Naive thymus-derived CD4-positive, alpha-beta T cell (primary cell): Measurements from ENCODE around the gene ADIPOQ. TPM values are rescaled to one million over a fixed set of nuclear protein-coding genes. Genes with fewer than 3 reads are reported as not detected.
A peak's percentile ranks its signal among the peaks of the same experiment; 100 is the strongest.
"Not testable (repeated sequence)": the region's sequence is repeated elsewhere in the genome, so short reads cannot be mapped to it uniquely, and the experiment has no call there.

Experiments used
- ATAC-seq: fragments of 150-1000 bp; cut with Tn5 transposase; 2 replicates; pipeline ENCODE4 v1.10.0; 2021; ENCODE audit warnings: mild to moderate bottlenecking, moderate library complexity
- CTCF ChIA-PET: fragments of 350-600 bp; sonication (Branson Sonifier 250); formaldehyde crosslinking; loops from one replicate; lab custom pipeline; 2021; ENCODE audit warnings: antibody characterized with exemption; lab: Charles Lee
- POLR2A ChIA-PET: fragments of 350-600 bp; sonication (Branson Sonifier 250); formaldehyde crosslinking; loops from one replicate; lab custom pipeline; 2021; ENCODE audit warnings: antibody characterized with exemption, inconsistent platforms; lab: Charles Lee
- DNase-seq, 9 donors: peaks; one replicate each; pipeline versions ENCODE4 v3.0.0 to v3.0.0-alpha.2; 2020 to 2022; ENCODE audit warnings: mixed read lengths in 1 of 9
- H3K27ac ChIP-seq: one replicate; pipeline ENCODE4 v1.7.0; 2013; ENCODE audit warnings: mild to moderate bottlenecking, low read depth, low read length, moderate library complexity
- H3K27me3 ChIP-seq, 2 donors: one replicate each; pipeline ENCODE4 v1.7.0; 2013; ENCODE audit warnings: low read length in 2 of 2, mild to moderate bottlenecking in 2 of 2, moderate library complexity in 2 of 2; ENCODE audit not compliant: control insufficient read depth in 2 of 2, insufficient read depth in 2 of 2
- H3K36me3 ChIP-seq, 3 experiments: 1 replicate in 2 of 3; 2 replicates in 1 of 3; pipeline ENCODE4 v1.7.0; 2013; ENCODE audit warnings: low read length in 3 of 3, mild to moderate bottlenecking in 3 of 3, moderate library complexity in 1 of 3; ENCODE audit not compliant: insufficient read depth in 3 of 3, control insufficient read depth in 2 of 3
- H3K4me1 ChIP-seq, 2 donors: one replicate each; pipeline ENCODE4 v1.7.0; 2013; ENCODE audit warnings: low read length in 2 of 2, mild to moderate bottlenecking in 2 of 2, moderate library complexity in 1 of 2; ENCODE audit not compliant: control insufficient read depth in 2 of 2, insufficient read depth in 2 of 2
- H3K4me3 ChIP-seq: 2 replicates; pipeline ENCODE4 v1.7.0; 2013; ENCODE audit warnings: mild to moderate bottlenecking, low read length
- H3K9me3 ChIP-seq, 3 experiments: 1 replicate in 2 of 3; 2 replicates in 1 of 3; pipeline ENCODE4 v1.7.0; 2013; ENCODE audit warnings: low read length in 3 of 3; ENCODE audit not compliant: control insufficient read depth in 2 of 3
- H3K27ac Mint-ChIP-seq, 9 donors: one replicate each; pipeline ENCODE4 v1.8.0; 2020 to 2022; ENCODE audit warnings: mixed read lengths in 9 of 9, mild to moderate bottlenecking in 8 of 9, moderate library complexity in 5 of 9, inconsistent platforms in 2 of 9
- H3K27me3 Mint-ChIP-seq, 5 donors: one replicate each; pipeline ENCODE4 v1.8.0; 2021 to 2022; ENCODE audit warnings: mixed read lengths in 5 of 5, mild to moderate bottlenecking in 1 of 5
- H3K36me3 Mint-ChIP-seq, 5 donors: one replicate each; pipeline ENCODE4 v1.8.0; 2020 to 2022; ENCODE audit warnings: mixed read lengths in 5 of 5, mild to moderate bottlenecking in 3 of 5, inconsistent platforms in 1 of 5
- H3K4me1 Mint-ChIP-seq, 7 donors: one replicate each; pipeline ENCODE4 v1.8.0; 2020 to 2022; ENCODE audit warnings: mixed read lengths in 7 of 7, mild to moderate bottlenecking in 3 of 7, inconsistent platforms in 1 of 7
- H3K4me3 Mint-ChIP-seq, 10 donors: one replicate each; pipeline ENCODE4 v1.8.0; 2020 to 2022; ENCODE audit warnings: mild to moderate bottlenecking in 10 of 10, mixed read lengths in 10 of 10, moderate library complexity in 6 of 10, inconsistent platforms in 2 of 10
- H3K9me3 Mint-ChIP-seq, 11 donors: one replicate each; pipeline ENCODE4 v1.8.0; 2020 to 2022; ENCODE audit warnings: mixed read lengths in 11 of 11, mild to moderate bottlenecking in 4 of 11, inconsistent platforms in 1 of 11, moderate library complexity in 1 of 11
- intact Hi-C, 2 donors: fragments of 100-400 bp; cut with micrococcal nuclease; formaldehyde crosslinking; loops; one replicate each; pipeline ENCODE4 v1.15.1; 2023
- polyA plus RNA-seq, 2 donors: library from polyadenylated mRNA; unstranded; fragments of 300-500 nt; fragmentation: Illumina TruSeq; gene quantifications; one replicate each; pipeline ENCODE4 v1.2.3, GENCODE V29; 2021
- total RNA-seq, 6 experiments: library from RNA in 5 of 6; stranded (reverse) in 5 of 6; gene quantifications; 1 replicate in 5 of 6; 2 replicates in 1 of 6; pipeline ENCODE4 v1.2.3 and lab custom pipeline; 2021 to 2026

ADIPOQ gene
- total RNA-seq (not detected), polyA plus RNA-seq (not detected), total RNA-seq (lab: John Stamatoyannopoulos, UW) (not detected)

GRCh38 chr3:186842426-186843038, at the start of gene ADIPOQ:
ADIPOQ (plus strand) TSS chr3:186842710; CDS start chr3:186853059, 10,349 bp downstream.
- Mint-ChIP-seq H3K36me3 (no peaks in the 10 kb centered on the region), H3K4me1 (peaks cover 0 to 5% (median 0%) of the 10 kb centered on the region in 7 donors), H3K27ac (no peak within 1 kb of the TSS), H3K27me3 (peaks cover 0 to 37% (median 11%) of the 10 kb centered on the region in 5 donors), H3K4me3 (no peak within 1 kb of the TSS), H3K9me3 (no peaks in the 10 kb centered on the region)
- ATAC-seq = no peak
- intact Hi-C loops = no loop called here
- Histone ChIP-seq H3K27me3 (no peaks in the 10 kb centered on the region), H3K9me3 (no peaks in the 10 kb centered on the region), H3K4me1 (no peaks in the 10 kb centered on the region), H3K36me3 (no peaks in the 10 kb centered on the region), H3K4me3 (no peak within 1 kb of the TSS), H3K27ac (no peak within 1 kb of the TSS)
- no peak for DNase-seq
- ChIA-PET CTCF (interaction anchor here (1.3 kb wide), 1 partner anchor 322 kb away, joined by 8 read pairs; no protein-coding TSS in a partner anchor), POLR2A (no interaction called here)

GRCh38 chr3:186798239-186798874, 44.2 kb upstream of the ADIPOQ start:
- Mint-ChIP-seq H3K4me1 (peaks cover 6 to 31% (median 17%) of the 10 kb centered on the region in 7 donors), H3K36me3 (peaks cover 4 to 32% (median 28%) of the 10 kb centered on the region in 5 donors), H3K9me3 (no peaks in the 10 kb centered on the region), H3K27ac (peak overlapping the region in 2 of 9 donors; percentile 36 to 59), H3K27me3 (no peaks in the 10 kb centered on the region), H3K4me3 (no peak overlapping the region)
- ATAC-seq = no peak
- Histone ChIP-seq H3K4me3 (no peak overlapping the region), H3K27ac (no peak overlapping the region), H3K9me3 (no peaks in the 10 kb centered on the region), H3K4me1 (peaks cover 0 to 2% of the 10 kb centered on the region in 2 donors), H3K36me3 (peaks cover 0 to 36% (median 9%) of the 10 kb centered on the region in 3 experiments), H3K27me3 (no peaks in the 10 kb centered on the region)
- intact Hi-C loops = loop anchor here in 1 of 2 donors (2.0 kb wide), 1 partner anchor 14 kb away; no protein-coding TSS in a partner anchor
- no peak for DNase-seq
- ChIA-PET CTCF (interaction anchor here (0.6 kb wide), 2 partner anchors 23 to 367 kb away, joined by 3 read pairs; no protein-coding TSS in a partner anchor), POLR2A (interaction anchor here (1.4 to 2.7 kb wide), 3 partner anchors 11 to 15 kb away, joined by 4 to 30 read pairs (median 6); partner anchors contain the start of gene EIF4A2)

GRCh38 chr3:186800285-186800684, 42.2 kb upstream of the ADIPOQ start:
- ChIA-PET POLR2A (interaction anchor here (0.7 to 1.5 kb wide), 4 partner anchors 10 to 139 kb away, joined by 3 to 8 read pairs (median 4); partner anchors contain the start of gene EIF4A2), CTCF (interaction anchor here (1.0 kb wide), 1 partner anchor 183 kb away, joined by 3 read pairs; no protein-coding TSS in a partner anchor)
- Mint-ChIP-seq H3K4me3 (peak overlapping the region in 1 of 10 donors; percentile 54), H3K27ac (peak overlapping the region in 2 of 9 donors; percentile 14 to 55), H3K27me3 (no peaks in the 10 kb centered on the region), H3K4me1 (peaks cover 6 to 42% (median 22%) of the 10 kb centered on the region in 7 donors), H3K9me3 (no peaks in the 10 kb centered on the region), H3K36me3 (peaks cover 4 to 23% (median 20%) of the 10 kb centered on the region in 5 donors)
- ATAC-seq (peak; percentile 31), DNase-seq (no peak)
- H3K4me1 ChIP-seq = peaks cover 3 to 6% of the 10 kb centered on the region in 2 donors
- no peak overlapping the region for H3K4me3 ChIP-seq
- H3K27ac ChIP-seq = no peak overlapping the region
- intact Hi-C loops = no loop called here
- no peaks in the 10 kb centered on the region for H3K9me3 ChIP-seq
- H3K36me3 ChIP-seq = peaks cover 0 to 31% (median 0%) of the 10 kb centered on the region in 3 experiments
- no peaks in the 10 kb centered on the region for H3K27me3 ChIP-seq

- H3K27me3 Mint-ChIP-seq = no peaks in the 10 kb centered on the region
- H3K9me3 Mint-ChIP-seq = no peaks in the 10 kb centered on the region
- H3K27ac Mint-ChIP-seq = no peak overlapping the region
- ChIA-PET POLR2A (interaction anchor here (0.6 to 9.3 kb wide), 3 partner anchors 19 to 190 kb away, joined by 6 to 121 read pairs (median 8); partner anchors contain the start of genes AHSG and EIF4A2), CTCF (no interaction called here)
- no peak overlapping the region for H3K4me3 ChIP-seq
- peaks cover 0 to 30% (median 0%) of the 10 kb centered on the region in 3 experiments for H3K36me3 ChIP-seq
- no peak overlapping the region for H3K27ac ChIP-seq
- DNase-seq = no peak
- no peak for ATAC-seq
- H3K9me3 ChIP-seq = no peaks in the 10 kb centered on the region
- intact Hi-C loops = no loop called here
- H3K4me1 ChIP-seq = peaks cover 17 to 23% of the 10 kb centered on the region in 2 donors
- H3K4me1 Mint-ChIP-seq = peaks cover 12 to 56% (median 36%) of the 10 kb centered on the region in 7 donors
- no peaks in the 10 kb centered on the region for H3K27me3 ChIP-seq
- peaks cover 4 to 21% (median 14%) of the 10 kb centered on the region in 5 donors for H3K36me3 Mint-ChIP-seq
- H3K4me3 Mint-ChIP-seq = no peak overlapping the region
Observed at GRCh38 chr3:186802701-186803100, 39.8 kb upstream of the ADIPOQ start.

GRCh38 chr3:186803447-186803846, 39.1 kb upstream of the ADIPOQ start:
- CTCF ChIA-PET = interaction anchor here (0.6 kb wide), 1 partner anchor 127 kb away, joined by 3 read pairs; the partner anchor contains the start of gene ST6GAL1
- H3K36me3 Mint-ChIP-seq = peaks cover 4 to 18% (median 13%) of the 10 kb centered on the region in 5 donors

More at GRCh38 chr3:186803447-186803846, 39.1 kb upstream of the ADIPOQ start:
- Histone ChIP-seq H3K4me1 (peaks cover 17 to 23% of the 10 kb centered on the region in 2 donors), H3K36me3 (peaks cover 0 to 24% (median 0%) of the 10 kb centered on the region in 3 experiments)
- H3K9me3 Mint-ChIP-seq, H3K27me3 ChIP-seq, H3K4me3 ChIP-seq, intact Hi-C loops, H3K9me3 ChIP-seq, DNase-seq, H3K27ac Mint-ChIP-seq, ATAC-seq, H3K27ac ChIP-seq, H3K4me3 Mint-ChIP-seq, H3K27me3 Mint-ChIP-seq: not testable (repeated sequence)
- POLR2A ChIA-PET = interaction anchor here (9.3 kb wide), 1 partner anchor 19 kb away, joined by 121 read pairs; the partner anchor contains the start of gene EIF4A2
- H3K4me1 Mint-ChIP-seq = peaks cover 10 to 52% (median 33%) of the 10 kb centered on the region in 7 donors
